Measurements from ENCODE around the gene ID1.
"Not testable (repeated sequence)": the region's sequence is repeated elsewhere in the genome, so short reads cannot be mapped to it uniquely, and the experiment has no call there.

The ID1 gene

DNA sequence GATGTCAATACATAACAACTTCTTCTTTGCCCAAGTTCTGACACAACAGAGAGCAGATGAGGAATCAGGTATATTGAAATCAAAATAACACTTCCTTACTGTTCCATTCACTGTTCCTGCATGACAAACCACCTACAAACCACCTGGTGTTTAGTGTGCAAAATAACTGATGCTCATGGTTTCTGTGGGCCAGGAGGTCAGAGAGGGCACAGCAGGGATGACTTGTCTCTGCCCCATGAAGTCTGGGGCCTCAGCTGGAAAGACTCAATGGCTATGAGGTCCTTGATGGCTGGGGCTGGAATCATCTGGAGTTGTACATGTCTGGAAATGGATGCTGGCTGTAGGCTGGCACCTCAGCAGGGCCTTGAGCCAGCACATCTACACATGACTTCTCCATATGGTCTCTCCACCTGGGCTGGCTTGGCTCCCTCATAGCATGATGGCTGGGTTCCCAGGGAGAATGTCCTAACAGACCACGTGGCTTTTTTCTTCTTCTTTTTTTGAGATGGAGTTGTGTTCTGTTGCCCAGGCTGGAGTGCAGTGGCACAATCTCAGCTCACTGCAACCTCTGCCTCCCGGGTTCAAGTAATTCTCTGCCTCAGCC, 25.2 kb downstream of the ID1 start:
- intact Hi-C loops (cut with DNase I), result no loop called here
- peak in 2 of 10 donors; percentile 14 to 29 for DNase-seq

DNA sequence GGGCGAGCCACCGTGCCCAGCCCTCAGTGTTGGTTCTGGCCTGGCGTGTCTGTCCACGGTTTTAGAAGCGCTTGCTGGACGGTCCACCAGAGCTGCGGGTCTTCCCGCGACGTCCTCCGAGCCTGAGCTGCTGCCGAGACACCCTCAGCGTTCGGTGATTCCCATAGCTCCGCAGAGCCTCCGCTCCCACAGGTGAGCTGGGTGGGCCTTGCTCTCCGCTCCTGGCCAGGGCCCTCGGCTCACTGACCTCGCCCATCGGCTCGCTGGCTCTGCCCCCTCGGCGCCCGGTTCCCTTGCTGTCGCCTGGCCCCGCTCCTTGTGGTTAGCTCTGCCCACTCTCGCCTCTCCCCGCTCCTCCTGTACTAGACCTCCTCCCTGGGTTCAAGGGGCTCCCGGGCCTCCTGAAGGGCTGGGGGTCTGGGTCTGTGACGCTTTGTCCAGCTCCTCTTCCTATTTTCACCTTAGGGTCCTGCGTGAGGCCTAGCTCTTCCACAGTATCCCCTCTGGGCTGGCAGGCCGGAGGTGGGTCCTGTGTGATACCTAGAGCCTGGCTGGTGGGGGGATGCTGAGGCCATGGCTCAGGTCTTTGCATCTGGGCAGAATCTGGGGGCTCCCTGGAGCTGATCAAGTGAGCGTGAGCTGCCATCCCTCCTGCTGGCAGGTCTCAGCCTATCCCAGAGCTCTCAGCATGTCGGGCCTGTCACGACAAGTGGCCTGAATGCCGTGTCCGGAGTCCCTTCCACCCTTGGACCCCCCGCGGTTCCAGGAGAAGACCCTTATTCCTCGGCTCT, 27.7 kb downstream of the ID1 start:
- no peak for DNase-seq
- intact Hi-C loops (cut with DNase I), result no loop called here

DNA sequence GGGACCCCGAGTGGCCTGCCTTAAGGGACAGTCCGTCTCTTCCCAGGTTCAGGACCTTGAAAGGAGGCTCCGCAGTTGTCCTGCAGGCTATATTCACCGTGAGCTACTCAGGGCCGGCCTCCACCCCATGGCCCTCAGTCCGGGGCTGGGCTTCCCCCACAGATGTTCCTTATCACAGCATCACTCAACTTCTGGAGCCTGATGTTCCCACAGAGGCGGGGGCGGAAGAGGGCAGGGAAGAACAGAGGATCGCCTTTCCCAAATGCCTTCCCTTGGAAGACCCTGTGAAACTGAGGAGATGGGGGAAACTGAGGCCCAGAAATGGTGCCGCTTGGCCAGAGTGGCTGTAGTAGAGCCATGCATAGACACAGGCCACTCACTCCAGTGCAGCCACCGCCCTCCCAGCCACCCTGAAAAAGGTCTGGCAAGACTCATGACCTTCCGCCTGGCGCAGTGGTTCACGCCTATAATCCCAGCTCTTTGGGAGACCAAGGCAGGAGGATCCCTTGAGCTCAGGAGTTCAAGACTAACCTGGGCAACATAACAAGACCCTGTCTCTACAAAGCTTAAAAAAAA, 28.3 kb downstream of the ID1 start:
- no peak for DNase-seq
- intact Hi-C loops (cut with DNase I), result no loop called here

DNA sequence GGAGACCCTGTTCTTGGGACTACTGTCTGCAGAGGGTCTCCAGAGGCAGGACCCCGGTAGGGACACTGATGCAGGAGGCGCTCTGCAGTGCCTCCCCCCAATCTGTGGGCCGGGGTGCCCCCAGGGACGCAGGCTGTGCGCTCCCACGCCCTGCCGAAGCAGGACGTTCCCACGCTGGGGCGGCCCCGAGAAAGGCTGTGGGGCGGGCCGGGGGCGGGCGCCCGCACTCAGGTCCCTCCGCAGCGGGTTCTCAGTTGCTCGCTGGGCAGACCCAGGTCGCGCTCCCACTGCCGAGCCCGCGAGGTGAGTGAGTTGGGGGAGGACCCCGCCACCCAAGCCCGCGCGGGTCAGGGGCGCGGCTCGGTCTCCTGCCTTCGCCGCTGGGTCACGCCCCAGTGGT, 32.6 kb downstream of the ID1 start, which contains the start of gene COX4I2:
Gene COX4I2 (plus strand): TSS at position 253 of the 400 bp plus-strand sequence. CDS start 1,106 bp downstream, outside the sequence.
- intact Hi-C loops (cut with DNase I), result no loop called here
- no peak for DNase-seq

DNA sequence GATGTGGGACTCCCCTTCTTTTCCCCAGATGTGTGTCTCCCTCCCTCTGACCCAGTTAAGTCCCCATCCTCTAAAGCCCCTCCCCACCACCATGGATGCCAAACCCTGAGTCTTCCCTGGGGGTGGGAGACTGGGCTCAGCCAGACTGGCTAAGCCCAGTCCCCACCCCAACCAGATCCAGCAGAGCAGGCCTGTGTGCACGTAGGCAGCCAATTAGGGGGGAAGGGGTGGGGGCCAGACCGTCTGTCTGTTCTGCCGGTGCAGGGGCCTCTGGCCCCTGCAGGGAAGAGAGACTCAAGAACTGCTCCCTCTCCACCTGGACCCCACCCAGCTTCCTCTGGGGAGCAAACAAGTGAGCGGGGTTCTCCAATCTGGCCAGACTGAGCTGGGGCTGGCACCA, 33.2 kb downstream of the ID1 start:
- peak in 1 of 10 donors; percentile 33 for DNase-seq
- intact Hi-C loops (cut with DNase I), result no loop called here

DNA sequence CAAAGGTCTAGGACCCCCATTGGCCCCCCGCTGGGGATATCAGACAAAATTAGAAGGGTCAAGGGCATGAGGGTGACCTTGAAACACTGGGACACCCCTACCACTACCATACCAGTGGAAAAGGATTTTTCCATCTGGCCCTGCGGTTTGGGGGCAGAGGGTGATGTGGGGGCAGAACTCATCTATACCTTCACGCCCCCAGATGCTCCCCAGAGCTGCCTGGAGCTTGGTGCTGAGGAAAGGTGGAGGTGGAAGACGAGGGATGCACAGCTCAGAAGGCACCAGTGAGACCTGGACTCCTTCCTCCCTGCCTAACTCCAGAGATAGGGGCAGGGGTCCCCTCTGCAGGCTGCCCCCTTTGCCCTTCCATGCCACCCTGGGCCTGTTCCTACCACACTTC, 33.7 kb downstream of the ID1 start:
- peak in 1 of 10 donors; percentile 45 for DNase-seq
- intact Hi-C loops (cut with DNase I), result no loop called here

DNA sequence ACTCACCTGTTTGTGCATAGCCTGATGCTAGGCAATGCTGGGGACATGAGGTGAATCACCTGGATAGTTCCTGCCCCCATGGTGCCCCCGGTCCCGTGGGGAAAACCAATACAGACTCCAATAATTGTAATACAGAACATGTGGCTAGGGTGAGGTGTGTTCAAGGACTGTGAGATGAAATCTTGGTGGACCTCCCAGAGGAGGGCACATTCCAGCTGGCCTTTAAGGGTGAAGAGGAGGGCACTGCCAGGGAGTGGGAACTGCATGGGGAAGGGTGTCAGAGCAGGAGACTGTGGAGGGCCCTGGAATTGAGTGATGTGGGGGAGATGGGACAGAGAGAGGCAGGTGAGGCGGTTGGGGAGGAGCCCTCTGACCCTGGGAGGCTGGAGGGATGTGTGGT, 35.2 kb downstream of the ID1 start:
- intact Hi-C loops (cut with DNase I), result no loop called here
- no peak for DNase-seq

DNA sequence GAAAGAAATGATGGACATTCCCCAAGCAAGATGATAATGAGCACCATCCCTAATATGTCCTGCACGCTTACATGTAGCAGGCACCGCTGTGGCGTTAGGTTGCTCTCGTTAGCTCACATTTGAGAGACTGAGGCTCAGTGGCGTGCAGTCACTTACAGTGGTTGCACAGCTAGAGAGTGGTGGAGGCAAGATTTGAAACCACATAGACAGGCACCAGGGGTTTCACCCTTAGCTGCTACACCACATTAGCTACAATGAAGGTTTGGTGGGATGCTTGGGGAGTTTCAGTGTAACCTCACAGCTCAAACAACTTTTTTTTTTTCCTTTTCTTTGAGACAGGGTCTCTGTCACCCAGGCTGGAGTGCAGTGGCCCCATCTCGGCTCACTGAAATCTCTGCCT, 36.3 kb downstream of the ID1 start:
- no peak for DNase-seq

DNA sequence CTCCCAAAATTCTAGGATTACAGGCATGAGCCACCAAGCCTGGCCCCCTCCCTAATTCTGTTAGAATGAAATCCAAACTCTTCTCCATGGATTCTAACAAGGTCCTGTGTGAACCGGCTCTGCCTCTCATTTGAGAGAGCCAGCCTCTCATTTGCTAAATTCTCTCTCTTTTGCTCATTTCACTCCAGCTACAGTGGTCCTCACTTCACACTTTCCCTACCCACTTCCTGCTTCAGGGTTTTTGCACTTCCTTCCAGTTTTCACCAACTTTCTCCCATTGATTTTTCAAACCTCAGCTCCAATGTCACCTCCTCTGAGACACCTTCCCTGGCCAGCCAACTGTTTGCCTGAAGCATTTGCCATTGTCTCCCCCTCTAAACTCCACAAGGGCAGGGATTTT, 37.7 kb downstream of the ID1 start:
- no peak for DNase-seq
- intact Hi-C loops (cut with DNase I), result no loop called here

More for the DNA sequence above, 36.3 kb downstream of the ID1 start:
- intact Hi-C loops (cut with DNase I), result no loop called here

DNA sequence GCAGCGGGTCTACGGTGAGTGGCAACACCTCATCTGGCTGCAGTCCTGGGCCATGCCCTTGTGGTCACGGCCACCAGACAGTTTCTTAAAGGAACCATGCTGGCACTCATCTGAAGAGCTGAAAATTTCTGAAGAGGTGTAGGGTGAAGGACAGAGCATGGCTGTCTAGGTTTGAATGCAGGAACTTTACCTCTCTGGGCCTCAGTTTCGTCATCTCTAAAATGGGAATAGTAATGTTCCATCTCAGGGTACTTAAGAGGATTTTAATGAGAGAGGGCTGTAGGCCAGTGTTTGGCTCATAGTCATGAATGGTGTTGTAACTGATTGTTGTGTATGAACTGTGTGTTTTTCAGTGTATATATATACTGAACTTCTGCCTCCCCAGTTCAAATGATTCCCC, 38.4 kb downstream of the ID1 start:
- no peak for DNase-seq
- intact Hi-C loops (cut with DNase I), result no loop called here

DNA sequence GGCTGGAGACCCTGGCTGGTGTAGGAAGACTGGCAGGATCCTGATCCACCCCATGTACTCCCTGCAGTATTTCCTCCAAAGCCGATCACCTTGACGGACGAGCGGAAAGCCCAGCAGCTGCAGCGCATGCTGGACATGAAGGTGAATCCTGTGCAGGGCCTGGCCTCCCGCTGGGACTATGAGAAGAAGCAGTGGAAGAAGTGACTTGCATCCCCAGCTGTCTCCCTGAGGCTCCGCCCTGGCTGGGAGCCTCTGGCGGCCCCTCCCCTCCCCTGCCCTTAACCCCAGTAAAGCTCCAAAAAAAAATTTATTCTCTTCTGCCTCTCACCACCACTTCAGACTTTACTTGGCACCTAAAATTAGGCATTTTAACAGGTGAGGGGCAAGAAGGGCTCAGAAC, 39.6 kb downstream of the ID1 start:
- intact Hi-C loops (cut with DNase I), result no loop called here
- DNase-seq, result peak in 1 of 10 donors; percentile 49

DNA sequence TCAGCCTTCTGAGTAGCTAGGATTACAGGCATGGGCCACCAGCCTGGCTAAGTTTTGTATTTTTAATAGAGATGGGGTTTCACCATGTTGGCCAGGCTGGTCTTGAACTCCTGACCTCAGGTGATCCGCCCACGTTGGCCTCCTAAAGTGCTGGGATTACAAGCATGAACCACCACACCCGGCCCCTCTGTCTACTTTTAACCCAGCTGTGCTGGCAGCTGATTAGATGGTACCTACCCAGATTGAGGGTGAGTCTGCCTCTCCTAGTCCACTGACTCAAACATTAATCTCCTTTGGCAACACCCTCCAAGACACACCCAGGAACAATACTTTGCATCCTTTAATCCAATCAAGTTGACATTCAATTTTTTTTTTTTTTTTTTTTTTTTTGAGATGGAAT, 43.0 kb downstream of the ID1 start:
- DNase-seq; intact Hi-C loops (cut with DNase I): not testable (repeated sequence)

DNA sequence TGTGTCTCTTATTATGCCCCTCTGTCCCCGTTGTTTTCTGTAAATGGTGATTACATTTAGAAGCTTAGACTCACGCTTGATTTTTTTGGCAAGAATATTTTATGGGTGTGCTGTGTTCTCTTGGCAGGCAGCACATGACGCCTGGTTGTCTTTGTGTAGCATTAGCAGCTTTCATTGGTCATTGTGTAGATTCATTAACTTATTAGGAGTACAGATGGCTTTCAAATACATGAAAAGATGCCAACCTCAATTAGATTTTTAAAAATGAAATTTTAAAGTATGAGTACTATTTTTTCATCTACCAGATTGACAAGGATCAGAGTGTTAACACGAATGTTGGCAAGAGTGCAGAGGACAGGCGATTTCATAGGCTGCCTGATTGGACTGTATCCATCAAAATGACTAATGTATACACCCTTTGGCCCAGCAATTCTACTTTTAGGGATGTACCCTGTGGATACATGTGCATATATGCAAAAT, 47.9 kb downstream of the ID1 start:
- intact Hi-C loops (cut with DNase I), result no loop called here
- DNase-seq, result no peak

DNA sequence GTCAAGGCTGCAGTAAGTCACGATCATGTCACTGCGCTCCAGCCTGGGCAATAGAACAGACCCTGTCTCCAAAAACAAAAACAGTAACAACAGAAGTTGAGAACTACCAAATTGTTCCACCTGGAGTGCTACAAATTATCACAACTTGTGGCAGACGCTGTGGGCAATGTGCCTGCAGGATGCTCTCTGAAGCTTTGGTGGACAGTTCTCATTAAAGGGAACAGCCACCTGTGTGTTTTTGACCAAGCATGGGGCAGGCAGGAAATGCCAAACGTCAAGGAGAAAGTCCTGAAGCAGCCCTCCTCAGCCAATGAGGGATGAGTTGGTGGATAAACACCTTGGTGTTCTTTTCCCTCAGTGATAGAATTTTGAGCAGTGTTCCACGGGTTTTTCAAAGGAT, 48.5 kb downstream of the ID1 start:
- intact Hi-C loops (cut with DNase I), result no loop called here
- no peak for DNase-seq

DNA sequence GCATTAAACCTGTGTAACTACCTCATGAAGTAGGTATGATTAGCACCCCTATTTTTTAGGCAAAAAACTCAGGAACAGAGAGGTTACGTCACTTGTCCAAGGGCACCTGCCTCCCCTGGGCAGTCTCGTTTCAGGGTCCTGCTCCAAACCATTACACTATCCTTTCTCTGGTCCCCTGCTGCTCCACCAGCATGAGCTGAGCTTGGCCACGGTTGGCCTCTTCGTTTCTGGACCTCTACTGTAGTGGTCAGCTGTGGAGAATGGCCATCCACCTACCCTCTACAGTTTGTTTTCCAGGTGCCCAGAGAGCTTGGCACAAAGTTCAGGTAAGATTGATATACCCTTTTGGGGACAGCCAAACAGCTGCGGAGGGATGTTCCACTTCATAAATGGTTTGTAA, 49.4 kb downstream of the ID1 start:
- intact Hi-C loops (cut with DNase I), result no loop called here
- peak in 1 of 10 donors; percentile 55 for DNase-seq
